Measurements from ENCODE around the gene WNT8B.

DNA sequence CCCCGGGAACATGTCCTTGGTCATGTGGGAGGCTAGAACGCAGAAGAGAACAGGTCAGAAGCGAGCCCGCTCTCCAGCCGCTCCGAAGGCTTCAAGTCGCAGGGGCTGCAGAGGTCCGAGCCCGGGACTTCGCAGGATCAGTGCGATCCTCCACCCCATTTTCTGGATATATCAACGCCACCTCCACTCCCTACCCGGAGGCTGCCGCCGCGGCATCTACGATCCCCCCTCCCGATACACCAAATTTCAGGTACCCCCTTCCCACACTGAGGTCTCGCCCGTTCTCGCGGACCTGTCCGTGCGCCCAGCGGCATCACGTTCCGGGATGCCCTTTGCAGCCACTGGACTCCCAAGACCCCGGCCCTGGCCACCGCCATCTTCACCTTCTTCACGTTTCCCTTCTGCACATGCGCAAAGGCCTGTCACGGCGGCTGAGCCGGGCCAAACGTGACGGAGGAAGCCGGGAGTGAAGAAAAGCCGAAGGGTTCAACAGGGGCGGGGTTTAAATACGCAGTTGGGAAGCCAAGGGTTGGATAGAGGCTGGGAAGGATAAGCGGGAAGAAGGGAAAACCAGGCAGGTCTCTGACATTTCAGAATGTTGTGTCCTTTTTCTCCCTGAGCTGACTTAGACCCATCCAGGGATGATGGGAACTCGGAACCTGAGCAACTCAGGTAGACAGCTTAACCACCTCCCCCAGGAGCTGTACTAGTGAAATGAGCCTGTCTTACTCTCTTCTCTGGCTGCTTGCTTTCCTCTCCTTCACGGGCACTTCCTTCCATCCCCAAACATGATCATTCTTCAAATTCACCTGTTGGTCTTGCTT, 66.9 kb downstream of the WNT8B start, which contains the start of gene NDUFB8:
- TF ChIP-seq, protein P1, sequence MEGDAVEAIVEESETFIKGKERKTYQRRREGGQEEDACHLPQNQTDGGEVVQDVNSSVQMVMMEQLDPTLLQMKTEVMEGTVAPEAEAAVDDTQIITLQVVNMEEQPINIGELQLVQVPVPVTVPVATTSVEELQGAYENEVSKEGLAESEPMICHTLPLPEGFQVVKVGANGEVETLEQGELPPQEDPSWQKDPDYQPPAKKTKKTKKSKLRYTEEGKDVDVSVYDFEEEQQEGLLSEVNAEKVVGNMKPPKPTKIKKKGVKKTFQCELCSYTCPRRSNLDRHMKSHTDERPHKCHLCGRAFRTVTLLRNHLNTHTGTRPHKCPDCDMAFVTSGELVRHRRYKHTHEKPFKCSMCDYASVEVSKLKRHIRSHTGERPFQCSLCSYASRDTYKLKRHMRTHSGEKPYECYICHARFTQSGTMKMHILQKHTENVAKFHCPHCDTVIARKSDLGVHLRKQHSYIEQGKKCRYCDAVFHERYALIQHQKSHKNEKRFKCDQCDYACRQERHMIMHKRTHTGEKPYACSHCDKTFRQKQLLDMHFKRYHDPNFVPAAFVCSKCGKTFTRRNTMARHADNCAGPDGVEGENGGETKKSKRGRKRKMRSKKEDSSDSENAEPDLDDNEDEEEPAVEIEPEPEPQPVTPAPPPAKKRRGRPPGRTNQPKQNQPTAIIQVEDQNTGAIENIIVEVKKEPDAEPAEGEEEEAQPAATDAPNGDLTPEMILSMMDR (IDR thresholded peaks at IDR 0.05), result peak in 1 of 4 experiments; percentile 15
- peak; percentile 49 for TF ChIP-seq POLR2A (IDR thresholded peaks at IDR 0.05)
- peak; percentile 95 for TF ChIP-seq POLR2AphosphoS5 (IDR thresholded peaks at IDR 0.05)

Measured in prostate gland (tissue), 2 donors.